Measurements from ENCODE around the gene CCNH. TPM values are rescaled to one million over a fixed set of nuclear protein-coding genes. Genes with fewer than 3 reads are reported as not detected.

Gene CCNH
- total and polyA plus RNA-seq, 11 donors = 22.2 to 41.3 (median 27.9) TPM

- 83 to 97% (median 86%) methylated on average over 1 of the region's 1 CpG for WGBS, 4 donors
- Histone ChIP-seq H3K36me3 (no peaks in the 10 kb centered on the region), H3K4me1 (no peaks in the 10 kb centered on the region), H3K9me3 (peaks cover 0 to 15% (median 0%) of the 10 kb centered on the region in 12 donors), H3K27me3 (no peaks in the 10 kb centered on the region), H3K27ac (no peak overlapping the region), H3K4me3 (no peak overlapping the region)
- ATAC-seq (no peak), DNase-seq (no peak)
- TF ChIP-seq POLR2A (IDR thresholded peaks at IDR 0.05) (no peak), CTCF (IDR thresholded peaks at IDR 0.05) (no peak)
- intact Hi-C loops (cut with DNase I) = no loop called here
Observed at GRCh38 chr5:87442419-87442818, 29.7 kb upstream of the CCNH start.

GRCh38 chr5:87438231-87438630 is 25.5 kb upstream of the CCNH start:
- TF ChIP-seq CTCF (IDR thresholded peaks at IDR 0.05) (no peak), POLR2A (IDR thresholded peaks at IDR 0.05) (no peak)
- H3K4me1 ChIP-seq = no peaks in the 10 kb centered on the region
- H3K9me3 ChIP-seq = peaks cover 0 to 15% (median 0%) of the 10 kb centered on the region in 12 donors
- no peak for DNase-seq
- H3K36me3 ChIP-seq = no peaks in the 10 kb centered on the region
- ATAC-seq = no peak
- intact Hi-C loops (cut with DNase I) = no loop called here
- H3K27ac ChIP-seq = no peak overlapping the region
- no peak overlapping the region for H3K4me3 ChIP-seq
- WGBS, 4 donors = 69 to 77% (median 74%) methylated on average over 2 of the region's 2 CpGs
- no peaks in the 10 kb centered on the region for H3K27me3 ChIP-seq

GRCh38 chr5:87437724-87438123 is 25.0 kb upstream of the CCNH start:
- no peaks in the 10 kb centered on the region for H3K27me3 ChIP-seq
- DNase-seq (no peak), ATAC-seq (no peak)
- no peak overlapping the region for H3K4me3 ChIP-seq
- no peaks in the 10 kb centered on the region for H3K4me1 ChIP-seq
- H3K9me3 ChIP-seq = peaks cover 0 to 15% (median 0%) of the 10 kb centered on the region in 12 donors
- H3K36me3 ChIP-seq = no peaks in the 10 kb centered on the region
- no peak overlapping the region for H3K27ac ChIP-seq
- TF ChIP-seq POLR2A (IDR thresholded peaks at IDR 0.05) (no peak), CTCF (IDR thresholded peaks at IDR 0.05) (no peak)
- 71 to 78% (median 77%) methylated on average over 1 of the region's 1 CpG for WGBS, 4 donors
- intact Hi-C loops (cut with DNase I) = no loop called here

GRCh38 chr5:87435144-87435694 is 22.5 kb upstream of the CCNH start:
- ATAC-seq (no peak), DNase-seq (no peak)
- Histone ChIP-seq H3K4me1 (no peaks in the 10 kb centered on the region), H3K36me3 (no peaks in the 10 kb centered on the region), H3K27ac (no peak overlapping the region), H3K9me3 (peaks cover 0 to 11% (median 0%) of the 10 kb centered on the region in 12 donors), H3K4me3 (no peak overlapping the region), H3K27me3 (no peaks in the 10 kb centered on the region)
- TF ChIP-seq POLR2A (IDR thresholded peaks at IDR 0.05) (no peak), CTCF (IDR thresholded peaks at IDR 0.05) (no peak)
- intact Hi-C loops (cut with DNase I) = no loop called here
- 64 to 72% (median 67%) methylated on average over 2 of the region's 2 CpGs for WGBS, 4 donors
